ENCODE data around the gene NNT. TPM values are rescaled to one million over a fixed set of nuclear protein-coding genes. Genes with fewer than 3 reads are reported as not detected.

NNT gene
- total RNA-seq, 3 donors from 2014 or later (not counting 1 experiment from before 2014, with no cell fraction given): 57.0 to 66.1 (median 64.6) TPM

GRCh38 chr5:43638107-43638506, 35.1 kb downstream of the NNT start:
- Mint-ChIP-seq H3K9me3 (no peaks in the 10 kb centered on the region), H3K4me1 (peaks cover 28 to 46% of the 10 kb centered on the region in 2 donors), H3K27me3 (ENCODE audit: low read depth in 2 of 2) (no peaks in the 10 kb centered on the region), H3K4me3 (no peak overlapping the region), H3K27ac (no peak overlapping the region), H3K36me3 (no peaks in the 10 kb centered on the region)
- no peak for TF ChIP-seq CTCF (IDR thresholded peaks at IDR 0.05)
- Histone ChIP-seq H3K36me3 (ENCODE audit: control insufficient read depth, insufficient read depth, low read length) (peaks cover 23% of the 10 kb centered on the region), H3K4me3 (ENCODE audit: low read length) (no peak overlapping the region), H3K4me1 (ENCODE audit: control insufficient read depth, insufficient read depth, low read length) (no peaks in the 10 kb centered on the region), H3K27me3 (ENCODE audit: control insufficient read depth, insufficient read depth, low read length) (no peaks in the 10 kb centered on the region), H3K9me3 (ENCODE audit: control insufficient read depth, insufficient read depth, low read length) (no peaks in the 10 kb centered on the region), H3K27ac (ENCODE audit: low read length) (no peak overlapping the region)
- no peak for DNase-seq
- intact Hi-C loops (cut with micrococcal nuclease): no loop called here
- 68% methylated on average over 2 of the region's 2 CpGs for WGBS (ENCODE audit: insufficient coverage)
- no peak for ATAC-seq

- peaks cover 26 to 41% of the 10 kb centered on the region in 2 donors for H3K4me1 Mint-ChIP-seq
- H3K27ac Mint-ChIP-seq: no peak overlapping the region
- Histone ChIP-seq H3K27me3 (ENCODE audit: control insufficient read depth, insufficient read depth, low read length) (no peaks in the 10 kb centered on the region), H3K9me3 (ENCODE audit: control insufficient read depth, insufficient read depth, low read length) (no peaks in the 10 kb centered on the region), H3K4me1 (ENCODE audit: control insufficient read depth, insufficient read depth, low read length) (no peaks in the 10 kb centered on the region), H3K36me3 (ENCODE audit: control insufficient read depth, insufficient read depth, low read length) (peaks cover 20% of the 10 kb centered on the region), H3K4me3 (ENCODE audit: low read length) (no peak overlapping the region), H3K27ac (ENCODE audit: low read length) (no peak overlapping the region)
- TF ChIP-seq CTCF (IDR thresholded peaks at IDR 0.05): no peak
- no peak overlapping the region for H3K4me3 Mint-ChIP-seq
- no peak for DNase-seq
- no peaks in the 10 kb centered on the region for H3K9me3 Mint-ChIP-seq
- ATAC-seq: no peak
- no peaks in the 10 kb centered on the region for H3K36me3 Mint-ChIP-seq
- H3K27me3 Mint-ChIP-seq (ENCODE audit: low read depth in 2 of 2): no peaks in the 10 kb centered on the region
- intact Hi-C loops (cut with micrococcal nuclease): no loop called here
Measured at GRCh38 chr5:43638546-43638945, 35.6 kb downstream of the NNT start.

GRCh38 chr5:43639566-43639965, 36.6 kb downstream of the NNT start:
- Histone ChIP-seq H3K27me3 (ENCODE audit: control insufficient read depth, insufficient read depth, low read length) (no peaks in the 10 kb centered on the region), H3K9me3 (ENCODE audit: control insufficient read depth, insufficient read depth, low read length) (no peaks in the 10 kb centered on the region), H3K36me3 (ENCODE audit: control insufficient read depth, insufficient read depth, low read length) (peaks cover 18% of the 10 kb centered on the region), H3K4me3 (ENCODE audit: low read length) (no peak overlapping the region), H3K27ac (ENCODE audit: low read length) (no peak overlapping the region), H3K4me1 (ENCODE audit: control insufficient read depth, insufficient read depth, low read length) (no peaks in the 10 kb centered on the region)
- no CpG with 5 or more reads among the region's 1 CpG for WGBS (ENCODE audit: insufficient coverage)
- H3K9me3 Mint-ChIP-seq: no peaks in the 10 kb centered on the region
- intact Hi-C loops (cut with micrococcal nuclease): no loop called here
- no peaks in the 10 kb centered on the region for H3K36me3 Mint-ChIP-seq
- TF ChIP-seq CTCF (IDR thresholded peaks at IDR 0.05): no peak
- H3K4me3 Mint-ChIP-seq: no peak overlapping the region
- ATAC-seq (no peak), DNase-seq (no peak)
- H3K4me1 Mint-ChIP-seq: peaks cover 24 to 35% of the 10 kb centered on the region in 2 donors
- H3K27ac Mint-ChIP-seq: peak overlapping the region; percentile 8 to 24
- H3K27me3 Mint-ChIP-seq (ENCODE audit: low read depth in 2 of 2): no peaks in the 10 kb centered on the region

GRCh38 chr5:43642428-43642827, 39.4 kb downstream of the NNT start:
- DNase-seq (no peak), ATAC-seq (no peak)
- H3K4me1 Mint-ChIP-seq: peaks cover 16 to 19% of the 10 kb centered on the region in 2 donors
- Histone ChIP-seq H3K4me1 (ENCODE audit: control insufficient read depth, insufficient read depth, low read length) (no peaks in the 10 kb centered on the region), H3K36me3 (ENCODE audit: control insufficient read depth, insufficient read depth, low read length) (peaks cover 22% of the 10 kb centered on the region), H3K27me3 (ENCODE audit: control insufficient read depth, insufficient read depth, low read length) (no peaks in the 10 kb centered on the region), H3K9me3 (ENCODE audit: control insufficient read depth, insufficient read depth, low read length) (no peaks in the 10 kb centered on the region), H3K4me3 (ENCODE audit: low read length) (no peak overlapping the region), H3K27ac (ENCODE audit: low read length) (no peak overlapping the region)
- WGBS (ENCODE audit: insufficient coverage): 97% methylated on average over 2 of the region's 2 CpGs
- H3K4me3 Mint-ChIP-seq: no peak overlapping the region
- intact Hi-C loops (cut with micrococcal nuclease): no loop called here
- no peaks in the 10 kb centered on the region for H3K36me3 Mint-ChIP-seq
- no peak for TF ChIP-seq CTCF (IDR thresholded peaks at IDR 0.05)
- peak overlapping the region in 1 of 2 donors; percentile 2 for H3K27ac Mint-ChIP-seq
- H3K9me3 Mint-ChIP-seq: no peaks in the 10 kb centered on the region
- H3K27me3 Mint-ChIP-seq (ENCODE audit: low read depth in 2 of 2): no peaks in the 10 kb centered on the region
